Mucosa of stomach (tissue), 1 donor: ENCODE results near the gene CTH.

Source experiments
- H3K27me3 ChIP-seq: one replicate; pipeline ENCODE4 v1.7.0; 2013; ENCODE audit warnings: mild to moderate bottlenecking, low read length; ENCODE audit not compliant: control insufficient read depth, insufficient read depth
- H3K36me3 ChIP-seq: one replicate; pipeline ENCODE4 v1.7.0; 2013; ENCODE audit warnings: low read length; ENCODE audit not compliant: control insufficient read depth, insufficient read depth
- H3K4me1 ChIP-seq: one replicate; pipeline ENCODE4 v1.7.0; 2013; ENCODE audit warnings: mild to moderate bottlenecking, low read length; ENCODE audit not compliant: control insufficient read depth, insufficient read depth
- H3K4me3 ChIP-seq: one replicate; pipeline ENCODE4 v1.7.0; 2013; ENCODE audit warnings: low read length
- H3K9ac ChIP-seq: one replicate; pipeline ENCODE4 v1.7.0; 2013; ENCODE audit warnings: mild to moderate bottlenecking, low read length, moderate library complexity
- H3K9me3 ChIP-seq: one replicate; pipeline ENCODE4 v1.7.0; 2013; ENCODE audit warnings: mild to moderate bottlenecking, low read length, moderate library complexity; ENCODE audit not compliant: control insufficient read depth
- donor health status: Pancreatic carcinoma.

Gene CTH

DNA sequence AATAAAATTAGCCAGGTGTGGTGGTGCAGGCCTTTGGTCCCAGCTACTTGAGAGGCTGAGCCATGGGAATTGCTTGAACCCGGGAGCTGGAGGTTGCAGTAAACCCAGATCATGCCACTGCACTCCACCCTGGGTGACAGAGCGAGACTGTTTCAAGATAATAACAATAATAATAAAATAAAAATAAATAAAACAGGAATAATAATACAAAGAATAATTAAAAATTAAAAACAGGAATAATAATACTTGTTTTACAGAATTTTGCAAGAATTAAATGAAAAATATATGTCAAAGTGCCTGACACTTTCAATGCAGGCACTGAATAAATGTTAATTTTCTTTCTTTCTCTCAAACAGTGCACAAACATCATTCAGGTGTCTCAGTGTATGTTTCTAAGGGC lies 26.5 kb upstream of the CTH start:
- H3K36me3 ChIP-seq: no peaks in the 10 kb centered on the region
- no peaks in the 10 kb centered on the region for H3K4me1 ChIP-seq
- H3K27me3 ChIP-seq: no peaks in the 10 kb centered on the region
- H3K9ac ChIP-seq: no peak overlapping the region
- H3K9me3 ChIP-seq: no peaks in the 10 kb centered on the region
- no peak overlapping the region for H3K4me3 ChIP-seq

DNA sequence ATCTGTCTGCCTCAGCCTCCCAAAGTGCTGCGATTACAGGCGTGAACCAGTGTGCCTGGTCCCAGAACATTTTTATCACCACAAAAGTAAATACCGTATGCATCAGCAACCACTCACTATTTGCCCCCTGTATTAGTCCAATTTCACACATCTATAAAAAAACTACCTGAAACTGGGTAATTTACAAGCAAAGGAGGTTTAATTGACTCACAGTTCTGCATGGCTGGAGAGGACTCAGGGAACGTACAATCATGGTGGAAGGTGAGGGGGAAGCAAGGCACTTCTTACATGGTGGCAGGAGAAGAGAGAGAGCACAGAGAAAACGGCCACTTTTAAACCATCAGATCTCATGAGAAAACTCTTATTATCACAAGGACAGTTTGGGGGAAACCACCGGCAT lies 25.6 kb upstream of the CTH start:
- H3K27me3 ChIP-seq: no peaks in the 10 kb centered on the region
- no peak overlapping the region for H3K4me3 ChIP-seq
- H3K4me1 ChIP-seq: no peaks in the 10 kb centered on the region
- H3K9ac ChIP-seq: no peak overlapping the region
- H3K36me3 ChIP-seq: no peaks in the 10 kb centered on the region
- no peaks in the 10 kb centered on the region for H3K9me3 ChIP-seq

DNA sequence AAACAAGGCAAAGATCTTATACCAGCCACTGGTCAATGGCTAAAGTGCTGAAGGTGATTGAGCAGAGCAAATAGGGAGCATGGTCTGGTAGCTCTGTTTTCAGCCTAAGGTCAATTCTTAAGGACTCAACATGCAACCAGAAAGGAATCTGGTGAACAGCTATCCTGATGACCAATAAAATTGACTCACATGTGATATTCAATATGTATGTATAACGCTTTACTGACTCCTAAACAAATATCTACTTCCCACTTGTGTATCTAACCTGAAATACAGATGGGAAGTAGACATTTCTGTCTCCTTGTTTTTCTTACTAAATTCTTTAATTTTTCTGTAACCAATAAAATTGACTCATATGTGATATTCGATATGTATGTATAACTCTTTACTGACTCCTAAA lies 24.9 kb upstream of the CTH start:
- Histone ChIP-seq H3K27me3 (no peaks in the 10 kb centered on the region), H3K9ac (no peak overlapping the region), H3K9me3 (no peaks in the 10 kb centered on the region), H3K4me1 (no peaks in the 10 kb centered on the region), H3K4me3 (no peak overlapping the region), H3K36me3 (no peaks in the 10 kb centered on the region)

GRCh38 chr1:70387507-70387906 lies 23.6 kb upstream of the CTH start:
- H3K9ac ChIP-seq: no peak overlapping the region
- no peaks in the 10 kb centered on the region for H3K27me3 ChIP-seq
- no peaks in the 10 kb centered on the region for H3K4me1 ChIP-seq
- no peaks in the 10 kb centered on the region for H3K36me3 ChIP-seq
- H3K9me3 ChIP-seq: no peaks in the 10 kb centered on the region
- no peak overlapping the region for H3K4me3 ChIP-seq

DNA sequence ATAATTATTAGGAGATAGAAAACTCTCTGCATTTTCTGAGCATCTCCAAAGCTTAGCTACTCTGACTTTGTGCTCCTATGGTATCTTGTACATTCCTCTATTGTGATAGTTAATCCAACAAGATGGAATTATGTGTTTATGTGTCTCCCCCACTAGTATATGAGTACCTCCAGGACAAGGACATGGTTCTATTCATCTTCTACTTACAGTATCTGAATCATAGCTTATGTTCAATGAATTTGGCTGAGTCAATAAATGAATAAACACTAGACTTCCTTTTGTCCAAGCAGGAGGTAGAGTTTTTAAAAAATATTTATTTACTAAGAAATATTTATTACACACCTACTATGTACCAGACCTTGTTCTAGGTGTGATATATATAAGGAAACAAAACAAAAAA lies 18.4 kb upstream of the CTH start:
- H3K9ac ChIP-seq: no peak overlapping the region
- H3K4me1 ChIP-seq: no peaks in the 10 kb centered on the region
- no peaks in the 10 kb centered on the region for H3K9me3 ChIP-seq
- H3K4me3 ChIP-seq: no peak overlapping the region
- H3K27me3 ChIP-seq: no peaks in the 10 kb centered on the region
- no peaks in the 10 kb centered on the region for H3K36me3 ChIP-seq

DNA sequence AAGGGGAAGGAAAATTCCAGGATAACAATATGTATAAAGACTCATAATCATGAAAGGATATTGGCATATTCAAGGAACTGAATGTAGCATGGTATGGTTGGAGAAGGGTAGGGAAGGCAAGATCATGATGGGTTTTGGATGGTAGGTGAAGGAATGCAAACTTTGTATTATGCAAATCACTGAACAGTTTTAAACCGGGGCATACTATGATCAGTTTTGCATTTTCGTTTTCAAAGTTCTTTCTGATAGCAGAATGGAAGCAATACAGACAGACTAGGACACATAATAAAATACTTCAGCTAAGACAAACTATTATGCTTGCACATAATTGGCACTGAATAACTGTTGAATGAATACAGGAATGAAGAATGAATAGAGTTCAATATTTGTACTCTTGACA lies 14.5 kb upstream of the CTH start:
- Histone ChIP-seq H3K9ac (no peak overlapping the region), H3K4me1 (no peaks in the 10 kb centered on the region), H3K36me3 (no peaks in the 10 kb centered on the region), H3K27me3 (no peaks in the 10 kb centered on the region), H3K4me3 (no peak overlapping the region), H3K9me3 (no peaks in the 10 kb centered on the region)

DNA sequence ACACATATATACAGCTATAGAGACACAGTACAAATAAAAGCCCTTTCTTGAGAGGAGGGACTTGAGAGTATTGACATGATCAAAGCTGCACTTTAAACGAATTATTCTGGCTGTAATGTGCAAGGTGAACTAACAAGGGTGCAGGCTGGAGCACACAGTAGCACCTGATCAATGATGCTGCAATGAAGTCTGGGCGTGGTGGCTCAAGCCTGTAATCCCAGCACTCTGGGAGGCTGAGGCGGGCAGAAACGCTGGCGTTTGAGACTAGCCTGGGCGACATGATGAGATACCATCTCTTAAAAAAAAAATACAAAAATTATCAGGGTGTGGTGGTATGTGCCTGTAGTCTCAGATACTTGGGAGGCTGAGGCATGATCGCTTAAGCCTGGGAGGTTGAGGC lies 14.1 kb upstream of the CTH start:
- no peak overlapping the region for H3K4me3 ChIP-seq
- H3K36me3 ChIP-seq: no peaks in the 10 kb centered on the region
- H3K4me1 ChIP-seq: no peaks in the 10 kb centered on the region
- H3K9ac ChIP-seq: no peak overlapping the region
- no peaks in the 10 kb centered on the region for H3K9me3 ChIP-seq
- H3K27me3 ChIP-seq: no peaks in the 10 kb centered on the region

GRCh38 chr1:70400335-70400734 lies 10.7 kb upstream of the CTH start:
- H3K9me3 ChIP-seq: no peaks in the 10 kb centered on the region
- no peak overlapping the region for H3K4me3 ChIP-seq
- H3K4me1 ChIP-seq: no peaks in the 10 kb centered on the region
- no peaks in the 10 kb centered on the region for H3K36me3 ChIP-seq
- H3K9ac ChIP-seq: no peak overlapping the region
- no peaks in the 10 kb centered on the region for H3K27me3 ChIP-seq

DNA sequence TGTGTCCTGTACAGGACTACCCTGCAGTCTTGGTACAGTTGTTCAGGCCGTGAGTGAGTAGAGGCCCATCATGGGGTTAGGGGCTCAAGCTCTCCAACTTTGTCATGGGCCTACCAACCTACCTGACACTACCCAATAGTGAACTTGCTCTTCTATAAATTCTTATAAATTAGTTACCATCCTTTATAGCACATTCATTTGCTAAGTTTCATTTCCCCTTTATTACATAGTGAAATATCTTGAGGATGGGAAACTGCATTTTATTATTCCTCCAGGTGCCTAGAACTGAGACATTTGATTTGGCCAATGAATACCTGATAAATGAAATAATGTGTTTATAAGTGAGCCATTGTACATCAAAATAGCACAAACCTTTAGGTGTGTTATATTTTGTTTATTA lies 9.1 kb upstream of the CTH start:
- Histone ChIP-seq H3K4me3 (no peak overlapping the region), H3K36me3 (no peaks in the 10 kb centered on the region), H3K9ac (no peak overlapping the region), H3K27me3 (peaks cover 4% of the 10 kb centered on the region), H3K9me3 (no peaks in the 10 kb centered on the region), H3K4me1 (no peaks in the 10 kb centered on the region)

DNA sequence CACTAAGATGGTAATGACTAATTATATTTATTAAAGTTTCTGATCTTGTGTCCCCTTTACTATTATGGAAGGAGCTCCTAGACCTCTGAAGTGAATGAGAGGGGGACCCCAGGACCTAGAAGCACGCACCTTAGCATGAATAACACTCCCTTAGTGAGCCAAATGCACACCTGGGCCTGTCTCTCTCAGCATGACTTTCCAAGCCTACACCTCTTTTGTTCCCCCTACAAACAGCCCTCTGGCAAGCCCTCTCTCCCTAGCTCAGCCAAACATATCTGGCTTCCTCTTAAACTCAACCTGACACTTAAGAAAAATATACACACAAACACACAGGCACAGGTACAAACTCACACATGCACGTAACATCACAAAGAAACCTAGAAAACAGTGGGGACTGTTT lies 7.3 kb upstream of the CTH start:
- Histone ChIP-seq H3K9me3 (no peaks in the 10 kb centered on the region), H3K4me3 (no peak overlapping the region), H3K9ac (no peak overlapping the region), H3K27me3 (peaks cover 4% of the 10 kb centered on the region), H3K36me3 (no peaks in the 10 kb centered on the region), H3K4me1 (no peaks in the 10 kb centered on the region)

DNA sequence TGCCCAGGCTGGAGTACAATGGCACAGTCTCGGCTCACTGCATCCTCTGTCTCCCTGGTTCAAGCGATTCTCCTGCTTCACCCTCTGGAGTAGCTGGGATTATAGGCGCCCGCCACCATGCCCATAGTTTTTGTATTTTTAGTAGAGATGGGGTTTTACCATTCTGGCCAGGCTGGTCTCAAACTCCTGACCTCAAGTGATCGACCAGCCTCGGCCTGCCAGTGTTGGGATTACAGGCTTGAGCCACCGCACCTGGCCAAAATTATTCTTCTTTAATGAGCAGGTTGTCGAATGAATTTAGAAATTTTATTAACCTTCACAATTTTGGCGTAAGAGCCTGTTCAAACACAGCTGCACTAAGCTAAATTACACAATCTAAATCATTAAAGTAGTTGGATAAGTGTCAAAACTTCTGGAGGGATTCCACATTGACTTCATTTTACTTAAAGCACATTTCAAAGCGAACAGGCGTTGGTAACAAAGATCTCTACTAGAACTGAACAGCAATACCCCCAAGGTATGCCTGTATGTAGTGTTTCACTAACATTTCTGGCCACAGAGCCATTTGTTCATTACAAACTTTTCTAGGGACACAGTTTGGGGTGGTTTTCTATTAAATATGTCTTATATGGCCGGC lies 5.2 kb upstream of the CTH start:
- Histone ChIP-seq H3K9ac (no peak overlapping the region), H3K9me3 (no peaks in the 10 kb centered on the region), H3K4me1 (no peaks in the 10 kb centered on the region), H3K27me3 (peaks cover 4% of the 10 kb centered on the region), H3K4me3 (no peak overlapping the region), H3K36me3 (no peaks in the 10 kb centered on the region)

DNA sequence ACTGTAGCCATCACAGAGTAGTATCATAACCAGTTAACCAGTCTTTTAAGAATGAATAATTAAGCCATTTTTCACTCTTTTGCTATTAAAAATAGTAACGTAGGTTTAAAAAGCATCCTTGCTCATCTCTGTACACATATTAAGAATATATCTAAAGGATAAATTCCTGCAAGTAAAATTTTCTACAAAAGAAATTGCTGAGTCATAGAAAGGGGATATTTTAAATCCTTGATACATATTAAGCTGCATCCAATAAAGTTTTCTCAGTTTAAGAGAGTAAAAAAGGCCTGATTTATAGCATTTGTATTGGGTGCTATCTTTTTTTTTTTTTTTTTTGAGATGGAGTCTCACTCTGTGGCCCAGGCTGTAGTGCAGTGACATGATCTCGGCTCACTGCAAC lies 1.9 kb upstream of the CTH start:
- Histone ChIP-seq H3K9me3 (no peaks in the 10 kb centered on the region), H3K4me1 (no peaks in the 10 kb centered on the region), H3K36me3 (no peaks in the 10 kb centered on the region)

DNA sequence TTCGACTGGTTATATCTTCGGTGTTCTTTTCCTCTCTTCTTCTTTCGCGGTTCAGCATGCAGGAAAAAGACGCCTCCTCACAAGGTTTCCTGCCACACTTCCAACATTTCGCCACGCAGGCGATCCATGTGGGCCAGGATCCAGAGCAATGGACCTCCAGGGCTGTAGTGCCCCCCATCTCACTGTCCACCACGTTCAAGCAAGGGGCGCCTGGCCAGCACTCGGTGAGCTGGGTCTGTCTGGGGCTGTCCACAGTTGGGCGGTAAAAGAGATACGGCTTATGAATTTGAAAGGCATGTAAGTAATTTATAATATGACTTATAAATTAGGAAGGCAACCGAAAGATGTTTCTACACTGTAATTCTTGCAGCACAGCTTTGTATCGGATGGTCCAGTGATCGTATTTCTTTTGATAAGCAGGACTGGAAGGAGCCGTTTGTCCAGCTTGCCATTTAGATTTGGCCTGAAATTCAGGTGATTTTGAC lies 334 bp downstream of the CTH start:
- H3K4me1 ChIP-seq: no peaks in the 10 kb centered on the region
- peak overlapping the region; percentile 88 for H3K9ac ChIP-seq
- H3K27me3 ChIP-seq: peaks cover under 1% of the 10 kb centered on the region
- no peaks in the 10 kb centered on the region for H3K9me3 ChIP-seq
- H3K4me3 ChIP-seq: peak overlapping the region; percentile 52
- no peaks in the 10 kb centered on the region for H3K36me3 ChIP-seq

More for the DNA sequence above, 1.9 kb upstream of the CTH start:
- peaks cover 4% of the 10 kb centered on the region for H3K27me3 ChIP-seq
- no peak overlapping the region for H3K4me3 ChIP-seq
- no peak overlapping the region for H3K9ac ChIP-seq
